ENCODE results near the gene CDT1. TPM values are rescaled to one million over a fixed set of nuclear protein-coding genes. Genes with fewer than 3 reads are reported as not detected.
A peak's percentile ranks its signal among the peaks of the same experiment; 100 is the strongest.
"Not testable (repeated sequence)": the region's sequence is repeated elsewhere in the genome, so short reads cannot be mapped to it uniquely, and the experiment has no call there.

The CDT1 gene
- polyA plus RNA-seq, 1 of the 3 experiments (the other 2 are of a cell fraction): 6.1 TPM

- Histone ChIP-seq H3K4me1 (ENCODE audit: control insufficient read depth in 1 of 2, insufficient read depth in 2 of 2, low read depth in 1 of 2, low read length in 1 of 2) (peaks cover 35 to 67% of the 10 kb centered on the region in 2 experiments; a peak in 3 of 4 replicates), H3F3A (replicated peaks; ENCODE audit: insufficient read depth) (peaks cover 34% of the 10 kb centered on the region), H3K79me2 (ENCODE audit: insufficient read depth) (peaks cover 94% of the 10 kb centered on the region), H4K20me1 (ENCODE audit: insufficient read depth) (peaks cover 94% of the 10 kb centered on the region)
- H3K27me3 ChIP-seq (ENCODE audit: insufficient read depth); H3K9ac ChIP-seq; H3K9me2 ChIP-seq; H3K4me3 ChIP-seq (ENCODE audit: low read depth in 2 of 2, low read length in 1 of 2); H3K27ac ChIP-seq (ENCODE audit: low read depth in 2 of 2, low read length in 1 of 2); H3K4me2 ChIP-seq; H2AFZ ChIP-seq (ENCODE audit: low read depth); H3K36me3 ChIP-seq (replicated peaks in 1 of 2; ENCODE audit: control insufficient read depth in 1 of 2, insufficient read depth in 2 of 2, low read length in 1 of 2); H3K9me3 ChIP-seq; DNase-seq; POLR2A ChIA-PET: not testable (repeated sequence)
- 90% methylated on average over 4 of the region's 23 CpGs for WGBS (ENCODE audit: low lambda C conversion rate)
- CTCF ChIA-PET: interaction anchor here (2.0 to 30.9 kb wide), 3 partner anchors 14 to 31 kb away, joined by 8 to 540 read pairs (median 93); no protein-coding TSS in a partner anchor
Measured at GRCh38 chr16:88771781-88772180, 31.8 kb upstream of the CDT1 start.

DNA sequence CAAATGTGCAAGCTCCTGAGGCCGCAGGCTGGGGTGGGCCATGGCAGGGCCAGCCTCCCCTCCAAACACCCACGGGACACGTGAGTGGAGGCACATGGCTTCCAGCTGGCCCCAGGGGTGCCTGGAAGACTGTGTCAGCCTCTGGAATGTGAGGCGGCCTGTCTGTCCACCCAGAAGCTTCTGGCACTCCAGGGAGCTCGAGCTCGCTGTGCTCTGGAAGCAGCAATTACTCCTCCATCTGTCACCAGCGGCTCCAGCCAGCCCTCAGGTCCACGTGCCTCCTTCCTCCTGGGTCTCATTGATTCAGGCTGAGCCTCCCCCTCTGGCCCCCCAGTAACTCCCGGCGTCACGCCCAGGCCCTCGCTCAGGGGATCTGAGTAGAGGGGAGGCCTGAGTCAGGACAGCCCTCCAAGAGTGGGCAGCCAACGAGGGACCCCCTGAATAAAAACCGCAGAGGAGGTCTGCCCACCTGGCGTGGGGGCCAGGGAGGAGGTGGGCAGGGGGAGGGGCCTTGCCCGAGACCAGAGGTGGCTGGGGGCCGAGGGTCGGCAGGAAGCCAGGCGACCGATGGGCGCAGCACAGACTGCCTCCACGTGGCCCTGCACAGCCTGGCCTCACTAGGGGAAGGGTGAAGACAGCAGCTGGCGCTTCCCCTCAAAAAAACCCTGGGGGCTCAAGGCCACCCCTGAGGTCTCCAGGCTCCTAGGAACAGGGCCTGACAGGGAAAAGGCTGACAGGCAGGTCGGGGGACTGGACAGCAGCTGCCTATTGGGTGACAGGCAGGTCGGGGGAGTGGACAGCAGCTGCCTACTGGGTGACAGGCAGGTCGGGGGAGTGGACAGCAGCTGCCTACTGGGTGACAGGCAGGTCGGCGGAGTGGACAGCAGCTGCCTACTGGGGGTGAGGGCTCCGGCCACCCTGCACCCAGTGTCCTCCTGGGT, 30.4 kb upstream of the CDT1 start:
- Histone ChIP-seq H3K9me2 (no peaks in the 10 kb centered on the region), H3K9me3 (no peaks in the 10 kb centered on the region), H3K36me3 (replicated peaks in 1 of 2; ENCODE audit: control insufficient read depth in 1 of 2, insufficient read depth in 2 of 2, low read length in 1 of 2) (no peaks in the 10 kb centered on the region), H3K27ac (ENCODE audit: low read depth in 2 of 2, low read length in 1 of 2) (peak overlapping the region; percentile 31 to 64; a peak in 3 of 4 replicates), H4K20me1 (ENCODE audit: insufficient read depth) (peaks cover 94% of the 10 kb centered on the region), H3F3A (replicated peaks; ENCODE audit: insufficient read depth) (peaks cover 34% of the 10 kb centered on the region), H2AFZ (ENCODE audit: low read depth) (no peak overlapping the region), H3K27me3 (ENCODE audit: insufficient read depth) (no peaks in the 10 kb centered on the region), H3K79me2 (ENCODE audit: insufficient read depth) (peaks cover 94% of the 10 kb centered on the region), H3K4me3 (ENCODE audit: low read depth in 2 of 2, low read length in 1 of 2) (no peak overlapping the region), H3K9ac (no peak overlapping the region), H3K4me1 (ENCODE audit: control insufficient read depth in 1 of 2, insufficient read depth in 2 of 2, low read depth in 1 of 2, low read length in 1 of 2) (peaks cover 28 to 55% of the 10 kb centered on the region in 2 experiments; a peak in 3 of 4 replicates), H3K4me2 (peak overlapping the region; percentile 76)
- CTCF ChIA-PET: interaction anchor here (0.9 to 30.9 kb wide), 8 partner anchors 8 to 443 kb away, joined by 3 to 540 read pairs (median 4); no protein-coding TSS in a partner anchor
- POLR2A ChIA-PET: no interaction called here
- no peak for DNase-seq
- WGBS (ENCODE audit: low lambda C conversion rate): 66% methylated on average over 18 of the region's 29 CpGs
- TF ChIP-seq POLR2AphosphoS5 (IDR thresholded peaks at IDR 0.05; ENCODE audit: low read depth, low read length) (peak; percentile 52; the same call in 1 of the 2 replicates), NFIC (IDR thresholded peaks at IDR 0.05; ENCODE audit: borderline replicate concordance) (peak; percentile 63), FOSL2 (IDR thresholded peaks at IDR 0.05; ENCODE audit: borderline replicate concordance, low read depth) (peak; percentile 43; the same call in 1 of the 2 replicates), RCOR1 (IDR thresholded peaks at IDR 0.05; ENCODE audit: low read length) (no peak), EZH2phosphoT487 (IDR thresholded peaks at IDR 0.05; ENCODE audit: borderline replicate concordance, low read depth) (no peak), SIN3A (IDR thresholded peaks at IDR 0.05; ENCODE audit: borderline replicate concordance, low read depth, low read length) (peak; percentile 98), TCF12 (IDR thresholded peaks at IDR 0.05) (peak; percentile 96), JUND (IDR thresholded peaks at IDR 0.05) (peak; percentile 64), CHD2 (IDR thresholded peaks at IDR 0.05; ENCODE audit: low read length, partially characterized antibody) (no peak), TAF1 (IDR thresholded peaks at IDR 0.05; ENCODE audit: borderline replicate concordance, low read depth, low read length) (no peak), TEAD4 (IDR thresholded peaks at IDR 0.05; ENCODE audit: borderline replicate concordance, insufficient read depth) (peak; percentile 65; the same call in 1 of the 2 replicates), FOXJ3 (CRISPR knock-in tag; IDR thresholded peaks at IDR 0.05) (no peak), MEF2A (IDR thresholded peaks at IDR 0.05; ENCODE audit: borderline replicate concordance, low read depth) (no peak), EP300 (IDR thresholded peaks at IDR 0.05; ENCODE audit: borderline replicate concordance in 1 of 2, low read depth in 1 of 2, low read length in 1 of 2) (peak; percentile 16 to 82; a peak in 3 of 4 replicates), YY1 (IDR thresholded peaks at IDR 0.05; ENCODE audit: low read depth) (peak; percentile 45; the same call in 1 of the 2 replicates), MXI1 (IDR thresholded peaks at IDR 0.05; ENCODE audit: low read depth, low read length) (peak; percentile 91), GATA2 (CRISPR knock-in tag; IDR thresholded peaks at IDR 0.05) (no peak), PBX3 (IDR thresholded peaks at IDR 0.05) (peak; percentile 88), RXRA (IDR thresholded peaks at IDR 0.05; ENCODE audit: borderline replicate concordance, low read depth) (peak; percentile 32; the same call in 1 of the 2 replicates)
- TF ChIP-seq, protein P1, sequence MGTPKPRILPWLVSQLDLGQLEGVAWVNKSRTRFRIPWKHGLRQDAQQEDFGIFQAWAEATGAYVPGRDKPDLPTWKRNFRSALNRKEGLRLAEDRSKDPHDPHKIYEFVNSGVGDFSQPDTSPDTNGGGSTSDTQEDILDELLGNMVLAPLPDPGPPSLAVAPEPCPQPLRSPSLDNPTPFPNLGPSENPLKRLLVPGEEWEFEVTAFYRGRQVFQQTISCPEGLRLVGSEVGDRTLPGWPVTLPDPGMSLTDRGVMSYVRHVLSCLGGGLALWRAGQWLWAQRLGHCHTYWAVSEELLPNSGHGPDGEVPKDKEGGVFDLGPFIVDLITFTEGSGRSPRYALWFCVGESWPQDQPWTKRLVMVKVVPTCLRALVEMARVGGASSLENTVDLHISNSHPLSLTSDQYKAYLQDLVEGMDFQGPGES (IDR thresholded peaks at IDR 0.05; ENCODE audit: low read depth, low read length): no peak
- TF ChIP-seq, protein P2, sequence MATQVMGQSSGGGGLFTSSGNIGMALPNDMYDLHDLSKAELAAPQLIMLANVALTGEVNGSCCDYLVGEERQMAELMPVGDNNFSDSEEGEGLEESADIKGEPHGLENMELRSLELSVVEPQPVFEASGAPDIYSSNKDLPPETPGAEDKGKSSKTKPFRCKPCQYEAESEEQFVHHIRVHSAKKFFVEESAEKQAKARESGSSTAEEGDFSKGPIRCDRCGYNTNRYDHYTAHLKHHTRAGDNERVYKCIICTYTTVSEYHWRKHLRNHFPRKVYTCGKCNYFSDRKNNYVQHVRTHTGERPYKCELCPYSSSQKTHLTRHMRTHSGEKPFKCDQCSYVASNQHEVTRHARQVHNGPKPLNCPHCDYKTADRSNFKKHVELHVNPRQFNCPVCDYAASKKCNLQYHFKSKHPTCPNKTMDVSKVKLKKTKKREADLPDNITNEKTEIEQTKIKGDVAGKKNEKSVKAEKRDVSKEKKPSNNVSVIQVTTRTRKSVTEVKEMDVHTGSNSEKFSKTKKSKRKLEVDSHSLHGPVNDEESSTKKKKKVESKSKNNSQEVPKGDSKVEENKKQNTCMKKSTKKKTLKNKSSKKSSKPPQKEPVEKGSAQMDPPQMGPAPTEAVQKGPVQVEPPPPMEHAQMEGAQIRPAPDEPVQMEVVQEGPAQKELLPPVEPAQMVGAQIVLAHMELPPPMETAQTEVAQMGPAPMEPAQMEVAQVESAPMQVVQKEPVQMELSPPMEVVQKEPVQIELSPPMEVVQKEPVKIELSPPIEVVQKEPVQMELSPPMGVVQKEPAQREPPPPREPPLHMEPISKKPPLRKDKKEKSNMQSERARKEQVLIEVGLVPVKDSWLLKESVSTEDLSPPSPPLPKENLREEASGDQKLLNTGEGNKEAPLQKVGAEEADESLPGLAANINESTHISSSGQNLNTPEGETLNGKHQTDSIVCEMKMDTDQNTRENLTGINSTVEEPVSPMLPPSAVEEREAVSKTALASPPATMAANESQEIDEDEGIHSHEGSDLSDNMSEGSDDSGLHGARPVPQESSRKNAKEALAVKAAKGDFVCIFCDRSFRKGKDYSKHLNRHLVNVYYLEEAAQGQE (IDR thresholded peaks at IDR 0.05; ENCODE audit: low read depth, low read length): no peak

Data from SK-N-SH (cell line).